H1 (cell line): ENCODE results near the gene ABCC2. TPM values are rescaled to one million over a fixed set of nuclear protein-coding genes. Genes with fewer than 3 reads are reported as not detected.

Experiments used
- CTCF ChIA-PET: fragments of 300-600 bp; sonication (Branson Sonifier 250); formaldehyde crosslinking; loops from one replicate; lab custom pipeline; 2021; ENCODE audit not compliant: partially characterized antibody; lab: Charles Lee
- POLR2A ChIA-PET: fragments of 300-600 bp; sonication (Branson Sonifier 250); formaldehyde crosslinking; loops from one replicate; lab custom pipeline; 2021; ENCODE audit warnings: inconsistent platforms; ENCODE audit not compliant: partially characterized antibody; lab: Charles Lee
- DNase-seq, 2 experiments: peaks; one replicate each; pipeline versions ENCODE4 v3.0.0 to v3.0.0-alpha.2; 2010 to 2022; ENCODE audit warnings: low spot score in 2 of 2, low read depth in 1 of 2, mixed read lengths in 1 of 2
- FAIRE-seq: peaks from 2 replicates; lab custom pipeline; 2011; peaks lifted over from hg19 to GRCh38; lab: Jason Lieb, UNC
- H2AFZ ChIP-seq: 2 replicates; pipeline ENCODE4 v1.8.1; 2012; ENCODE audit warnings: low read length, inconsistent platforms
- H2AK5ac ChIP-seq: 2 replicates; pipeline ENCODE4 v1.6.1; 2013; ENCODE audit warnings: low read depth, low read length
- H2BK120ac ChIP-seq: replicated peaks from 2 replicates; pipeline ENCODE3; 2013; ENCODE audit warnings: low read depth, low read length, inconsistent platforms
- H2BK12ac ChIP-seq: 2 replicates; pipeline ENCODE4 v1.6.1; 2013; ENCODE audit warnings: low read depth, low read length
- H2BK15ac ChIP-seq: 2 replicates; pipeline ENCODE4 v1.6.1; 2013; ENCODE audit warnings: low read length
- H2BK20ac ChIP-seq: 2 replicates; pipeline ENCODE4 v1.6.1; 2013; ENCODE audit warnings: low read length
- H2BK5ac ChIP-seq: 2 replicates; pipeline ENCODE4 v1.6.1; 2013; ENCODE audit warnings: low read depth, low read length
- H3K14ac ChIP-seq: 2 replicates; pipeline ENCODE4 v1.6.1; 2013; ENCODE audit warnings: inconsistent platforms; ENCODE audit not compliant: insufficient read length
- H3K18ac ChIP-seq: 2 replicates; pipeline ENCODE4 v1.6.1; 2013; ENCODE audit warnings: low read length; ENCODE audit errors: extremely low read depth
- H3K23ac ChIP-seq: 2 replicates; pipeline ENCODE4 v1.6.1; 2013; ENCODE audit warnings: inconsistent platforms; ENCODE audit not compliant: insufficient read length
- H3K23me2 ChIP-seq: 2 replicates; pipeline ENCODE4 v1.6.1; 2013; ENCODE audit warnings: low read depth, low read length
- H3K27ac ChIP-seq: 2 replicates; pipeline ENCODE4 v1.6.1; 2011; ENCODE audit warnings: low read depth, low read length, inconsistent platforms
- H3K27me3 ChIP-seq, 4 experiments: replicated peaks in 1 of 4; 1 replicate in 1 of 4; 2 replicates in 3 of 4; pipeline versions ENCODE4 v1.6.1 to v1.8.1; 2011 to 2013; ENCODE audit warnings: low read length in 3 of 4, mild to moderate bottlenecking in 3 of 4, inconsistent platforms in 2 of 4, mixed read lengths in 2 of 4, moderate library complexity in 1 of 4; ENCODE audit not compliant: control insufficient read depth in 3 of 4, insufficient read depth in 3 of 4; ENCODE audit errors: extremely low read depth in 1 of 4
- H3K36me3 ChIP-seq, 4 experiments: 2 replicates each; pipeline versions ENCODE4 v1.6.1 to v1.8.1; 2011 to 2013; ENCODE audit warnings: mild to moderate bottlenecking in 4 of 4, low read length in 3 of 4, moderate library complexity in 2 of 4, control low read depth in 1 of 4, inconsistent platforms in 1 of 4; ENCODE audit not compliant: insufficient read depth in 4 of 4, control insufficient read depth in 2 of 4
- H3K4ac ChIP-seq: replicated peaks from 2 replicates; pipeline ENCODE3; 2013; ENCODE audit warnings: low read length, low read depth, mixed read lengths, inconsistent platforms; ENCODE audit not compliant: insufficient read length
- H3K4me1 ChIP-seq, 4 experiments: replicated peaks in 1 of 4; 1 replicate in 1 of 4; 2 replicates in 3 of 4; pipeline versions ENCODE4 v1.6.1 to v1.8.1; 2011 to 2013; ENCODE audit warnings: low read length in 3 of 4, inconsistent platforms in 2 of 4, mixed read lengths in 1 of 4; ENCODE audit not compliant: insufficient read depth in 4 of 4, control insufficient read depth in 3 of 4
- H3K4me2 ChIP-seq, 2 experiments: 2 replicates each; pipeline versions ENCODE4 v1.6.1 to v1.8.1; 2011 to 2013; ENCODE audit warnings: low read depth in 2 of 2, low read length in 2 of 2, control low read depth in 1 of 2, inconsistent platforms in 1 of 2, mild to moderate bottlenecking in 1 of 2; ENCODE audit not compliant: insufficient read depth in 1 of 2
- H3K4me3 ChIP-seq, 4 experiments: fragments of 200-600, 300-600 bp in 1 of 4; sonication (generic), shearing (Covaris generic), sonication (Bioruptor Twin) in 1 of 4; 2 replicates each; pipeline versions ENCODE4 v1.5.1 to v1.8.1; 2011 to 2016; ENCODE audit warnings: low read length in 4 of 4, low read depth in 3 of 4, control low read depth in 2 of 4, inconsistent platforms in 2 of 4, mild to moderate bottlenecking in 2 of 4, mixed read lengths in 1 of 4, moderate library complexity in 1 of 4; ENCODE audit not compliant: insufficient read depth in 2 of 4; ENCODE audit errors: extremely low read depth in 1 of 4
- H3K56ac ChIP-seq: replicated peaks from 2 replicates; pipeline ENCODE3; 2013; ENCODE audit warnings: low read depth, mild to moderate bottlenecking, mixed read lengths, low read length, inconsistent platforms; ENCODE audit not compliant: insufficient read length
- H3K79me1 ChIP-seq: 2 replicates; pipeline ENCODE4 v1.6.1; 2013; ENCODE audit warnings: low read depth, low read length, control low read depth
- H3K79me2 ChIP-seq, 2 experiments: 2 replicates each; pipeline versions ENCODE4 v1.6.1 to v1.8.1; 2012 to 2013; ENCODE audit warnings: low read length in 2 of 2, mild to moderate bottlenecking in 2 of 2, inconsistent platforms in 1 of 2; ENCODE audit not compliant: insufficient read depth in 2 of 2, control insufficient read depth in 1 of 2
- H3K9ac ChIP-seq, 4 experiments: replicated peaks in 1 of 4; 1 replicate in 1 of 4; 2 replicates in 3 of 4; pipeline versions ENCODE4 v1.6.1 to v1.8.1; 2011 to 2013; ENCODE audit warnings: low read depth in 3 of 4, low read length in 3 of 4, control low read depth in 2 of 4, mild to moderate bottlenecking in 2 of 4, moderate library complexity in 2 of 4, inconsistent platforms in 1 of 4; ENCODE audit errors: extremely low read depth in 1 of 4
- H3K9me3 ChIP-seq, 2 experiments: 2 replicates each; pipeline versions ENCODE4 v1.6.1 to v1.8.1; 2012 to 2013; ENCODE audit warnings: mild to moderate bottlenecking in 2 of 2, moderate library complexity in 2 of 2, control low read depth in 1 of 2, inconsistent platforms in 1 of 2, low read depth in 1 of 2, low read length in 1 of 2, mixed read lengths in 1 of 2; ENCODE audit not compliant: insufficient read depth in 2 of 2
- H4K20me1 ChIP-seq, 2 experiments: replicated peaks in 1 of 2; 2 replicates each; pipeline versions ENCODE3 to v1.8.1; 2011 to 2013; ENCODE audit warnings: inconsistent platforms in 2 of 2, low read length in 2 of 2, mild to moderate bottlenecking in 1 of 2; ENCODE audit not compliant: insufficient read depth in 2 of 2, control insufficient read depth in 1 of 2
- H4K5ac ChIP-seq: 2 replicates; pipeline ENCODE4 v1.6.1; 2013; ENCODE audit warnings: low read length, low read depth, mixed read lengths, inconsistent platforms; ENCODE audit not compliant: insufficient read length
- H4K8ac ChIP-seq: 2 replicates; pipeline ENCODE4 v1.8.0; 2013; ENCODE audit warnings: mild to moderate bottlenecking, moderate library complexity, low read length, inconsistent platforms; ENCODE audit not compliant: insufficient read depth; ENCODE audit errors: extremely low read depth
- H4K91ac ChIP-seq: replicated peaks from 2 replicates; pipeline ENCODE3; 2013; ENCODE audit warnings: low read length, mixed read lengths, inconsistent platforms; ENCODE audit not compliant: insufficient read length
- CBX5 ChIP-seq: fragments of 300-800, 300-1000 bp; sonication (generic); IDR thresholded peaks from 2 replicates; pipeline ENCODE4 v1.7.1; 2016; ENCODE audit warnings: antibody characterized with exemption, low read length, low read depth
- NANOG ChIP-seq: IDR thresholded peaks from 2 replicates; pipeline ENCODE4 v1.6.1; 2011; ENCODE audit warnings: low read length, low read depth, mild to moderate bottlenecking, inconsistent platforms; ENCODE audit not compliant: insufficient read depth, poor library complexity, severe bottlenecking
- RAD21 ChIP-seq, 2 experiments: IDR thresholded peaks in 1 of 2; conservative IDR thresholded peaks in 1 of 2; 2 replicates each; pipeline ENCODE4 v1.6.1; 2011; ENCODE audit warnings: low read depth in 2 of 2, low read length in 2 of 2, improper control_type of control experiment in 1 of 2, inconsistent platforms in 1 of 2, mild to moderate bottlenecking in 1 of 2, moderate library complexity in 1 of 2
- RFX5 ChIP-seq: IDR thresholded peaks from 2 replicates; pipeline ENCODE4 v1.6.1; 2011; ENCODE audit warnings: low read depth, low read length, improper control_type of control experiment, borderline replicate concordance
- SAP30 ChIP-seq: fragments of 300-600 bp; sonication (generic); IDR thresholded peaks from 2 replicates; pipeline ENCODE4 v1.7.1; 2012; ENCODE audit warnings: low read length, moderate library complexity, mild to moderate bottlenecking, inconsistent platforms; ENCODE audit not compliant: insufficient read depth, insufficient replicate concordance
- SP2 ChIP-seq: IDR thresholded peaks from 2 replicates; pipeline ENCODE4 v1.6.1; 2012; ENCODE audit warnings: mild to moderate bottlenecking, low read length, inconsistent platforms
- SP4 ChIP-seq: IDR thresholded peaks from 2 replicates; pipeline ENCODE4 v1.6.1; 2012; ENCODE audit warnings: low read length, inconsistent platforms
- TAF1 ChIP-seq: IDR thresholded peaks from 2 replicates; pipeline ENCODE4 v1.6.1; 2011; ENCODE audit warnings: mild to moderate bottlenecking, low read depth, low read length
- WGBS, 2 experiments: shearing (Covaris generic) in 1 of 2; methylation state at CpG; one replicate each; pipeline versions ENCODE4 v1.1.6 to v1.1.7; 2013 to 2015; ENCODE audit warnings: low lambda C conversion rate in 2 of 2, mixed read lengths in 2 of 2, inconsistent platforms in 1 of 2, low coverage in 1 of 2, missing lambda C conversion rate in 1 of 2; ENCODE audit not compliant: insufficient replicate concordance in 2 of 2, insufficient coverage in 1 of 2, insufficient read length in 1 of 2; ENCODE audit errors: extremely low coverage in 1 of 2, missing lambda C conversion rate in 1 of 2; 5-methylcytosine and 5-hydroxymethylcytosine counted together
- polyA plus RNA-seq, 7 experiments: library from polyadenylated mRNA; depleted of rRNA in 3 of 7; stranded (reverse) in 5 of 7; unstranded in 2 of 7; fragments of >200 nt in 5 of 7; fragments of 200-250 nt in 2 of 7; gene quantifications; 1 replicate in 5 of 7; 2 replicates in 1 of 7; 4 replicates in 1 of 7; pipeline versions ENCODE4 v1.2.1 to v1.2.3, GENCODE V29; 2011 to 2013; ENCODE audit warnings: missing spikeins in 2 of 7, mixed read lengths in 2 of 7
- total RNA-seq: library from RNA; stranded (reverse); fragmentation: NEBNext Ultra II Directional; extraction: Animal tissue kit (Norgen Biotek cat#: 25700); gene quantifications from 2 replicates; pipeline ENCODE4 v1.2.1, GENCODE V29; 2021
- TF ChIP-seq, protein P1 (sequence below): IDR thresholded peaks from 2 replicates; pipeline ENCODE4 v1.6.1; 2012; ENCODE audit warnings: low read length, inconsistent platforms
- TF ChIP-seq, protein P2 (sequence below), 3 experiments: IDR thresholded peaks; 1 replicate in 2 of 3; 2 replicates in 1 of 3; pipeline versions ENCODE4 v1.5.1 to v1.6.1; 2011; ENCODE audit warnings: low read length in 3 of 3, mild to moderate bottlenecking in 3 of 3, inconsistent platforms in 2 of 3, low read depth in 1 of 3, moderate library complexity in 1 of 3; ENCODE audit not compliant: insufficient read depth in 1 of 3; ENCODE audit errors: control extremely low read depth in 1 of 3

The ABCC2 gene
- total and polyA plus RNA-seq, 2 of the 8 experiments (the other 6 are each of a cell fraction or from before 2014, with no cell fraction given) = 0.74 to 1.1 TPM

GRCh38 chr10:99805190-99805589, 22.8 kb downstream of the ABCC2 start:
- no peaks in the 10 kb centered on the region for H3K79me2 ChIP-seq
- H2BK20ac ChIP-seq = no peak overlapping the region
- H3K36me3 ChIP-seq = no peaks in the 10 kb centered on the region
- no peak overlapping the region for H3K14ac ChIP-seq
- H2AK5ac ChIP-seq = no peak overlapping the region
- DNase-seq (no peak), FAIRE-seq (no peak)
- ChIA-PET POLR2A (no interaction called here), CTCF (no interaction called here)
- no peak overlapping the region for H4K5ac ChIP-seq
- 84% methylated on average over 5 of the region's 5 CpGs; no CpG with 5 or more reads in 1 of the 2 experiments for WGBS, 2 experiments
- H3K18ac ChIP-seq = no peak overlapping the region
- no peak overlapping the region for H4K8ac ChIP-seq
- H3K23ac ChIP-seq = no peak overlapping the region
- H3K4me1 ChIP-seq = no peaks in the 10 kb centered on the region
- no peak overlapping the region for H4K91ac ChIP-seq
- no peak overlapping the region for H3K56ac ChIP-seq
- H3K4ac ChIP-seq = no peak overlapping the region
- H3K4me3 ChIP-seq = no peak overlapping the region
- no peaks in the 10 kb centered on the region for H4K20me1 ChIP-seq
- H2BK12ac ChIP-seq = no peak overlapping the region
- H2BK5ac ChIP-seq = no peak overlapping the region
- H3K4me2 ChIP-seq = no peak overlapping the region
- no peaks in the 10 kb centered on the region for H3K23me2 ChIP-seq
- H3K9me3 ChIP-seq = no peaks in the 10 kb centered on the region
- H2AFZ ChIP-seq = no peak overlapping the region
- no peaks in the 10 kb centered on the region for H3K27me3 ChIP-seq
- H3K27ac ChIP-seq = no peak overlapping the region
- H2BK15ac ChIP-seq = no peak overlapping the region
- H2BK120ac ChIP-seq = no peak overlapping the region
- no peaks in the 10 kb centered on the region for H3K79me1 ChIP-seq
- no peak overlapping the region for H3K9ac ChIP-seq
- TF ChIP-seq CBX5 (no peak), NANOG (no peak), RFX5 (no peak), RAD21 (IDR thresholded peaks at IDR 0.05 in 1 of 2, conservative IDR thresholded peaks at IDR 0.05 in 1 of 2; ENCODE audit: low read depth in 2 of 2, low read length in 2 of 2) (no peak), SAP30 (no peak), SP4 (no peak), SP2 (no peak), TAF1 (no peak)
- TF ChIP-seq, protein P1, sequence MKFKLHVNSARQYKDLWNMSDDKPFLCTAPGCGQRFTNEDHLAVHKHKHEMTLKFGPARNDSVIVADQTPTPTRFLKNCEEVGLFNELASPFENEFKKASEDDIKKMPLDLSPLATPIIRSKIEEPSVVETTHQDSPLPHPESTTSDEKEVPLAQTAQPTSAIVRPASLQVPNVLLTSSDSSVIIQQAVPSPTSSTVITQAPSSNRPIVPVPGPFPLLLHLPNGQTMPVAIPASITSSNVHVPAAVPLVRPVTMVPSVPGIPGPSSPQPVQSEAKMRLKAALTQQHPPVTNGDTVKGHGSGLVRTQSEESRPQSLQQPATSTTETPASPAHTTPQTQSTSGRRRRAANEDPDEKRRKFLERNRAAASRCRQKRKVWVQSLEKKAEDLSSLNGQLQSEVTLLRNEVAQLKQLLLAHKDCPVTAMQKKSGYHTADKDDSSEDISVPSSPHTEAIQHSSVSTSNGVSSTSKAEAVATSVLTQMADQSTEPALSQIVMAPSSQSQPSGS = no peak
- TF ChIP-seq, protein P2, sequence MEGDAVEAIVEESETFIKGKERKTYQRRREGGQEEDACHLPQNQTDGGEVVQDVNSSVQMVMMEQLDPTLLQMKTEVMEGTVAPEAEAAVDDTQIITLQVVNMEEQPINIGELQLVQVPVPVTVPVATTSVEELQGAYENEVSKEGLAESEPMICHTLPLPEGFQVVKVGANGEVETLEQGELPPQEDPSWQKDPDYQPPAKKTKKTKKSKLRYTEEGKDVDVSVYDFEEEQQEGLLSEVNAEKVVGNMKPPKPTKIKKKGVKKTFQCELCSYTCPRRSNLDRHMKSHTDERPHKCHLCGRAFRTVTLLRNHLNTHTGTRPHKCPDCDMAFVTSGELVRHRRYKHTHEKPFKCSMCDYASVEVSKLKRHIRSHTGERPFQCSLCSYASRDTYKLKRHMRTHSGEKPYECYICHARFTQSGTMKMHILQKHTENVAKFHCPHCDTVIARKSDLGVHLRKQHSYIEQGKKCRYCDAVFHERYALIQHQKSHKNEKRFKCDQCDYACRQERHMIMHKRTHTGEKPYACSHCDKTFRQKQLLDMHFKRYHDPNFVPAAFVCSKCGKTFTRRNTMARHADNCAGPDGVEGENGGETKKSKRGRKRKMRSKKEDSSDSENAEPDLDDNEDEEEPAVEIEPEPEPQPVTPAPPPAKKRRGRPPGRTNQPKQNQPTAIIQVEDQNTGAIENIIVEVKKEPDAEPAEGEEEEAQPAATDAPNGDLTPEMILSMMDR (IDR thresholded peaks at IDR 0.05; ENCODE audit: control extremely low read depth in 1 of 3, insufficient read depth in 1 of 3, low read depth in 1 of 3, low read length in 3 of 3) = no peak
